ENCODE measurements around the gene SENP7.
"Not testable (repeated sequence)": the region's sequence is repeated elsewhere in the genome, so short reads cannot be mapped to it uniquely, and the experiment has no call there.

GRCh38 chr3:101551359-101552081 lies 38.5 kb upstream of the SENP7 start:
- not testable (repeated sequence) for TF ChIP-seq CTCF (IDR thresholded peaks at IDR 0.05; ENCODE audit: low read depth, low read length, poor library complexity, severe bottlenecking); EZH2phosphoT487 (IDR thresholded peaks at IDR 0.05; ENCODE audit: borderline replicate concordance, low read length)
